HG03575 (cell line): ENCODE measurements around the gene JMJD7.

Source experiments
- ATAC-seq: cut with Tn5 transposase; IDR thresholded peaks from one replicate; pipeline ENCODE4 v1.9.1; 2021; ENCODE audit not compliant: unreplicated experiment, insufficient number of reproducible peaks, low FRiP score; ENCODE audit errors: extremely low read depth

Gene JMJD7

GRCh38 chr15:41836713-41837454 is 9.0 kb downstream of the JMJD7 start:
- ATAC-seq: no peak

- ATAC-seq: no peak
Observed at GRCh38 chr15:41838400-41838897, 10.6 kb downstream of the JMJD7 start, which contains the start of gene PLA2G4B. Gene PLA2G4B, plus strand, starts transcription at chr15:41838847. Its CDS starts 67 bp downstream, at chr15:41838914.

GRCh38 chr15:41839781-41840491 is 12.0 kb downstream of the JMJD7 start:
- ATAC-seq: no peak

- no peak for ATAC-seq
Observed at GRCh38 chr15:41840673-41841072, 12.8 kb downstream of the JMJD7 start.

GRCh38 chr15:41841131-41841530 is 13.2 kb downstream of the JMJD7 start:
- no peak for ATAC-seq

GRCh38 chr15:41842229-41842628 is 14.3 kb downstream of the JMJD7 start:
- ATAC-seq: no peak

GRCh38 chr15:41843571-41843970 is 15.7 kb downstream of the JMJD7 start:
- no peak for ATAC-seq

- ATAC-seq: no peak
Observed at GRCh38 chr15:41844814-41845213, 16.9 kb downstream of the JMJD7 start.

- no peak for ATAC-seq
Observed at GRCh38 chr15:41847206-41847605, 19.3 kb downstream of the JMJD7 start.

GRCh38 chr15:41847981-41848380 is 20.1 kb downstream of the JMJD7 start:
- ATAC-seq: no peak

GRCh38 chr15:41848631-41849030 is 20.7 kb downstream of the JMJD7 start:
- no peak for ATAC-seq

- no peak for ATAC-seq
Observed at GRCh38 chr15:41849204-41849603, 21.3 kb downstream of the JMJD7 start.

- no peak for ATAC-seq
Observed at GRCh38 chr15:41849861-41850260, 22.0 kb downstream of the JMJD7 start.

GRCh38 chr15:41850482-41851166 is 22.7 kb downstream of the JMJD7 start:
- no peak for ATAC-seq

- no peak for ATAC-seq
Observed at GRCh38 chr15:41851167-41851523, 23.3 kb downstream of the JMJD7 start.

GRCh38 chr15:41851755-41852370 is 24.0 kb downstream of the JMJD7 start:
- no peak for ATAC-seq

- no peak for ATAC-seq
Observed at GRCh38 chr15:41852736-41853590, 25.1 kb downstream of the JMJD7 start.

GRCh38 chr15:41853831-41854230 is 25.9 kb downstream of the JMJD7 start:
- ATAC-seq: no peak

- ATAC-seq: no peak
Observed at GRCh38 chr15:41854443-41854842, 26.6 kb downstream of the JMJD7 start.
